Keratinocyte (primary cell): ENCODE measurements around the gene PLEKHH2. TPM values are rescaled to one million over a fixed set of nuclear protein-coding genes. Genes with fewer than 3 reads are reported as not detected.
A peak's percentile ranks its signal among the peaks of the same experiment; 100 is the strongest.

Experiments used
- DNase-seq: peaks from one replicate; pipeline ENCODE4 v3.0.0-alpha.2; 2011; ENCODE audit warnings: low read depth, missing footprints, low spot score
- FAIRE-seq: peaks from 2 replicates; lab custom pipeline; 2011; peaks lifted over from hg19 to GRCh38; lab: Jason Lieb, UNC
- H2AFZ ChIP-seq: 2 replicates; pipeline ENCODE4 v1.6.0; 2012; ENCODE audit warnings: low read length, control low read depth, inconsistent platforms; ENCODE audit not compliant: control insufficient read depth
- H3K27ac ChIP-seq: 2 replicates; pipeline ENCODE4 v1.5.1; 2011; ENCODE audit warnings: low read length; ENCODE audit not compliant: control insufficient read depth, insufficient read depth
- H3K27me3 ChIP-seq: 3 replicates; pipeline ENCODE4 v1.6.0; 2011; ENCODE audit warnings: low read length; ENCODE audit not compliant: control insufficient read depth, insufficient read depth; ENCODE audit errors: extremely low read depth
- H3K36me3 ChIP-seq, 2 experiments: 2 replicates in 1 of 2; 3 replicates in 1 of 2; pipeline ENCODE4 v1.5.1; 2011; ENCODE audit warnings: low read length in 2 of 2, mild to moderate bottlenecking in 1 of 2; ENCODE audit not compliant: control insufficient read depth in 2 of 2, insufficient read depth in 2 of 2; ENCODE audit errors: extremely low read depth in 1 of 2
- H3K4me1 ChIP-seq: 3 replicates; pipeline ENCODE4 v1.5.1; 2011; ENCODE audit warnings: low read length; ENCODE audit not compliant: control insufficient read depth, insufficient read depth; ENCODE audit errors: extremely low read depth
- H3K4me2 ChIP-seq: 3 replicates; pipeline ENCODE4 v1.6.0; 2011; ENCODE audit warnings: low read depth, low read length; ENCODE audit not compliant: control insufficient read depth, insufficient read depth; ENCODE audit errors: extremely low read depth
- H3K4me3 ChIP-seq, 3 experiments: fragments of 200-600 bp in 1 of 3; sonication (generic) in 1 of 3; 2 replicates in 2 of 3; 3 replicates in 1 of 3; pipeline ENCODE4 v1.5.1; 2011 to 2016; ENCODE audit warnings: low read length in 3 of 3, mild to moderate bottlenecking in 3 of 3, control low read depth in 2 of 3, inconsistent platforms in 1 of 3, low read depth in 1 of 3, mixed read lengths in 1 of 3, mixed run types in 1 of 3, moderate library complexity in 1 of 3; ENCODE audit not compliant: control insufficient read depth in 2 of 3, insufficient read depth in 2 of 3; ENCODE audit errors: extremely low read depth in 1 of 3
- H3K79me2 ChIP-seq: 2 replicates; pipeline ENCODE4 v1.6.0; 2012; ENCODE audit warnings: low read length; ENCODE audit not compliant: control insufficient read depth, insufficient read depth
- H3K9ac ChIP-seq: 3 replicates; pipeline ENCODE4 v1.6.0; 2011; ENCODE audit warnings: low read length; ENCODE audit not compliant: control insufficient read depth, insufficient read depth; ENCODE audit errors: extremely low read depth
- H3K9me1 ChIP-seq: 3 replicates; pipeline ENCODE4 v1.6.0; 2011; ENCODE audit warnings: low read length; ENCODE audit not compliant: control insufficient read depth, insufficient read depth; ENCODE audit errors: extremely low read depth
- H3K9me3 ChIP-seq: 2 replicates; pipeline ENCODE4 v1.5.1; 2012; ENCODE audit warnings: low read depth, low read length; ENCODE audit not compliant: control insufficient read depth
- H4K20me1 ChIP-seq: 3 replicates; pipeline ENCODE4 v1.6.0; 2011; ENCODE audit warnings: low read length; ENCODE audit not compliant: control insufficient read depth, insufficient read depth; ENCODE audit errors: extremely low read depth
- EZH2 ChIP-seq: IDR thresholded peaks from one replicate; pipeline ENCODE4 v1.6.1; 2012; ENCODE audit warnings: inconsistent platforms, mild to moderate bottlenecking, low read length, moderate library complexity
- dilution Hi-C: fragments of 300-500 bp; cut with MboI; formaldehyde crosslinking; loops from one replicate; pipeline ENCODE4 v1.7.0; 2020; ENCODE audit warnings: low sequenced_read_pairs; ENCODE audit not compliant: extremely low pct_ligation_motif_present
- polyA plus RNA-seq, 5 experiments: library from polyadenylated mRNA; depleted of rRNA in 3 of 5; stranded (reverse) in 3 of 5; stranded (forward) in 1 of 5; unstranded in 1 of 5; fragments of >200 nt; gene quantifications; 1 replicate in 1 of 5; 2 replicates in 3 of 5; 3 replicates in 1 of 5; pipeline versions ENCODE4 v1.2.1 to v1.2.3, GENCODE V29; 2011 to 2012; ENCODE audit warnings: missing spikeins in 2 of 5, low read depth in 1 of 5, low replicate concordance in 1 of 5
- TF ChIP-seq, protein P1 (sequence below), 3 experiments: IDR thresholded peaks in 1 of 3; conservative IDR thresholded peaks in 1 of 3; optimal IDR thresholded peaks in 1 of 3; 2 replicates in 2 of 3; 3 replicates in 1 of 3; pipeline versions ENCODE3 to v1.5.1; 2011; ENCODE audit warnings: low read length in 3 of 3, mild to moderate bottlenecking in 3 of 3, moderate library complexity in 2 of 3, control low read depth in 1 of 3, inconsistent platforms in 1 of 3; ENCODE audit not compliant: insufficient read depth in 2 of 3; ENCODE audit errors: extremely low read depth in 1 of 3

Gene PLEKHH2
- polyA plus RNA-seq, 1 donor (not counting 4 experiments of a cell fraction or from before 2014, with no cell fraction given): 1.3 TPM

- TF ChIP-seq, protein P1, sequence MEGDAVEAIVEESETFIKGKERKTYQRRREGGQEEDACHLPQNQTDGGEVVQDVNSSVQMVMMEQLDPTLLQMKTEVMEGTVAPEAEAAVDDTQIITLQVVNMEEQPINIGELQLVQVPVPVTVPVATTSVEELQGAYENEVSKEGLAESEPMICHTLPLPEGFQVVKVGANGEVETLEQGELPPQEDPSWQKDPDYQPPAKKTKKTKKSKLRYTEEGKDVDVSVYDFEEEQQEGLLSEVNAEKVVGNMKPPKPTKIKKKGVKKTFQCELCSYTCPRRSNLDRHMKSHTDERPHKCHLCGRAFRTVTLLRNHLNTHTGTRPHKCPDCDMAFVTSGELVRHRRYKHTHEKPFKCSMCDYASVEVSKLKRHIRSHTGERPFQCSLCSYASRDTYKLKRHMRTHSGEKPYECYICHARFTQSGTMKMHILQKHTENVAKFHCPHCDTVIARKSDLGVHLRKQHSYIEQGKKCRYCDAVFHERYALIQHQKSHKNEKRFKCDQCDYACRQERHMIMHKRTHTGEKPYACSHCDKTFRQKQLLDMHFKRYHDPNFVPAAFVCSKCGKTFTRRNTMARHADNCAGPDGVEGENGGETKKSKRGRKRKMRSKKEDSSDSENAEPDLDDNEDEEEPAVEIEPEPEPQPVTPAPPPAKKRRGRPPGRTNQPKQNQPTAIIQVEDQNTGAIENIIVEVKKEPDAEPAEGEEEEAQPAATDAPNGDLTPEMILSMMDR (optimal IDR thresholded peaks at IDR 0.05 in 1 of 3, IDR thresholded peaks at IDR 0.05 in 1 of 3, conservative IDR thresholded peaks at IDR 0.05 in 1 of 3; ENCODE audit: extremely low read depth in 1 of 3, insufficient read depth in 2 of 3, low read length in 3 of 3): no peak
- no peak for TF ChIP-seq EZH2
- Histone ChIP-seq H3K9ac (no peak overlapping the region), H3K4me1 (no peaks in the 10 kb centered on the region), H3K36me3 (no peaks in the 10 kb centered on the region), H4K20me1 (no peaks in the 10 kb centered on the region), H2AFZ (no peak overlapping the region), H3K27me3 (no peaks in the 10 kb centered on the region), H3K4me2 (no peak overlapping the region), H3K4me3 (no peak overlapping the region), H3K27ac (no peak overlapping the region), H3K9me3 (no peaks in the 10 kb centered on the region), H3K79me2 (no peaks in the 10 kb centered on the region), H3K9me1 (no peaks in the 10 kb centered on the region)
- DNase-seq (no peak), FAIRE-seq (no peak)
- dilution Hi-C loops: no loop called here
Observed at GRCh38 chr2:43604674-43605073, 32.4 kb upstream of the PLEKHH2 start.

DNA sequence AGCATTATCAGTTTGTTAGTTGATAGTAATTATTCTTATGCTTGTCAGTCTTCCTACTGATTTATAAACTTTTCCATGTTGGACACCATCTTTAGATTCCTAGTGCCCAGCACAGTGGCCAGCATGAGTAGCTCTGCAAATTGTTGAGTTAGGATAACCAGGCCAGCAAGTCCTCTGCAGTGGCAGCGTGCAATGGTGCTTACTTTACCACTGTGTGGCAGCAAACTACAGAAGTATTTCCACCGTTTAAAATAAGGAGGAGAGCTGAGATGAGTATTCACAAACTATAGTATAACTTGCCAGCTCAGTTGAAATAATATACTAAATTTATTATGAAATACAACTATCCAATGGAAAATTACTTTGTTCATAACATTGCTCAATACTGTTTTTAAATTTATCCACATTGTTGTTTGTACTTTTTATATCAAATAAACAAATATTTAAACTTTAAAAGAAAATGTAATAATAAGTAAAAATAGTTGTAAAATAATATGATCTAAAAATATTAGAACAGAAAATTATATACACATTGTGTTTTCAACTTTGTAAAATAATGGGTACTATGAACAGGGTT is 31.9 kb upstream of the PLEKHH2 start:
- no peak for FAIRE-seq

More for the DNA sequence above, 31.9 kb upstream of the PLEKHH2 start:
- Histone ChIP-seq H3K4me1 (no peaks in the 10 kb centered on the region), H3K9me3 (no peaks in the 10 kb centered on the region), H2AFZ (no peak overlapping the region), H4K20me1 (no peaks in the 10 kb centered on the region), H3K27ac (no peak overlapping the region), H3K36me3 (no peaks in the 10 kb centered on the region), H3K4me2 (no peak overlapping the region), H3K79me2 (no peaks in the 10 kb centered on the region), H3K4me3 (no peak overlapping the region), H3K9ac (no peak overlapping the region), H3K27me3 (no peaks in the 10 kb centered on the region), H3K9me1 (no peaks in the 10 kb centered on the region)
- DNase-seq: no peak
- dilution Hi-C loops: no loop called here
- TF ChIP-seq EZH2: no peak
- TF ChIP-seq, protein P1 (optimal IDR thresholded peaks at IDR 0.05 in 1 of 3, IDR thresholded peaks at IDR 0.05 in 1 of 3, conservative IDR thresholded peaks at IDR 0.05 in 1 of 3; ENCODE audit: extremely low read depth in 1 of 3, insufficient read depth in 2 of 3, low read length in 3 of 3): peak; percentile 52 to 83 (median 68)
